CD4-positive, alpha-beta T cell (primary cell): Measurements from ENCODE around the gene EDEM2. TPM values are rescaled to one million over a fixed set of nuclear protein-coding genes. Genes with fewer than 3 reads are reported as not detected.
"Not testable (repeated sequence)": the region's sequence is repeated elsewhere in the genome, so short reads cannot be mapped to it uniquely, and the experiment has no call there.

ENCODE experiments used
- ATAC-seq: fragments of 200-7000 bp; cut with Tn5 transposase; one replicate; pipeline ENCODE4 v1.10.0; 2022; ENCODE audit warnings: mild to moderate bottlenecking; ENCODE audit not compliant: poor library complexity
- CTCF ChIA-PET: fragments of 350-600 bp; sonication (Branson Sonifier 250); formaldehyde crosslinking; loops from one replicate; lab custom pipeline; 2021; ENCODE audit warnings: antibody characterized with exemption, inconsistent platforms; lab: Charles Lee
- POLR2A ChIA-PET: fragments of 350-600 bp; sonication (Branson Sonifier 250); formaldehyde crosslinking; loops from one replicate; lab custom pipeline; 2021; ENCODE audit warnings: antibody characterized with exemption, inconsistent platforms; lab: Charles Lee
- DNase-seq, 14 experiments: peaks; one replicate each; pipeline ENCODE4 v3.0.0-alpha.2; 2013 to 2020; ENCODE audit warnings: mixed read lengths in 2 of 14
- H3K27ac ChIP-seq, 2 donors: one replicate each; pipeline versions ENCODE4 v1.5.1 to v1.7.0; 2013; ENCODE audit warnings: low read length in 2 of 2, low read depth in 1 of 2, mild to moderate bottlenecking in 1 of 2
- H3K27me3 ChIP-seq, 2 experiments: 1 replicate in 1 of 2; 2 replicates in 1 of 2; pipeline versions ENCODE4 v1.6.1 to v1.7.0; 2013; ENCODE audit warnings: low read length in 2 of 2, control low read depth in 1 of 2, mild to moderate bottlenecking in 1 of 2, moderate library complexity in 1 of 2; ENCODE audit not compliant: insufficient read depth in 2 of 2, control insufficient read depth in 1 of 2
- H3K36me3 ChIP-seq: one replicate; pipeline ENCODE4 v1.6.1; 2013; ENCODE audit warnings: low read length, control low read depth; ENCODE audit not compliant: insufficient read depth
- H3K4me1 ChIP-seq: one replicate; pipeline ENCODE4 v1.6.1; 2013; ENCODE audit warnings: low read length, control low read depth; ENCODE audit not compliant: insufficient read depth
- H3K4me3 ChIP-seq: one replicate; pipeline ENCODE4 v1.5.1; 2013; ENCODE audit warnings: mild to moderate bottlenecking, low read length, moderate library complexity
- H3K9me3 ChIP-seq, 2 experiments: 1 replicate in 1 of 2; 2 replicates in 1 of 2; pipeline versions ENCODE4 v1.6.1 to v1.7.0; 2013; ENCODE audit warnings: low read length in 2 of 2, mild to moderate bottlenecking in 2 of 2, control low read depth in 1 of 2, moderate library complexity in 1 of 2; ENCODE audit not compliant: control insufficient read depth in 1 of 2, insufficient read depth in 1 of 2
- H3K27ac Mint-ChIP-seq: one replicate; pipeline ENCODE4 v1.8.0; 2020; ENCODE audit warnings: mixed read lengths
- H3K27me3 Mint-ChIP-seq: one replicate; pipeline ENCODE4 v1.8.0; 2021; ENCODE audit warnings: mixed read lengths
- H3K36me3 Mint-ChIP-seq: one replicate; pipeline ENCODE4 v1.8.0; 2021; ENCODE audit warnings: low read depth, mixed read lengths
- H3K4me1 Mint-ChIP-seq: one replicate; pipeline ENCODE4 v1.8.0; 2021; ENCODE audit warnings: low read depth, mixed read lengths
- H3K4me3 Mint-ChIP-seq: one replicate; pipeline ENCODE4 v1.8.0; 2020; ENCODE audit warnings: mild to moderate bottlenecking, mixed read lengths
- H3K9me3 Mint-ChIP-seq: one replicate; pipeline ENCODE4 v1.8.0; 2020; ENCODE audit warnings: mixed read lengths
- CTCF ChIP-seq: fragments of 200-600 bp; IDR thresholded peaks from one replicate; pipeline ENCODE4 v1.8.0; 2022; ENCODE audit warnings: antibody characterized with exemption, mild to moderate bottlenecking
- intact Hi-C, 2 experiments: fragments of 100-400 bp; cut with DNase I in 1 of 2; cut with micrococcal nuclease in 1 of 2; formaldehyde crosslinking; loops; one replicate each; pipeline versions ENCODE4 v1.15.1 to v1.9.0; 2023 to 2025; cut with DNase I, micrococcal nuclease
- total RNA-seq, 174 experiments: library from RNA in 2 of 174; stranded (reverse) in 2 of 174; gene quantifications; one replicate each; pipeline ENCODE4 v1.2.3 and lab custom pipeline; 2021 to 2026

The EDEM2 gene
- total RNA-seq, 2 experiments from 2014 or later: 12.2 to 12.6 TPM

- H3K27me3 Mint-ChIP-seq: no peaks in the 10 kb centered on the region
- DNase-seq (no peak), ATAC-seq (no peak)
- no peak overlapping the region for H3K27ac ChIP-seq
- CTCF ChIA-PET: no interaction called here
- H3K4me3 ChIP-seq: no peak overlapping the region
- no peak for TF ChIP-seq CTCF
- H3K27ac Mint-ChIP-seq: no peak overlapping the region
- H3K9me3 ChIP-seq: no peaks in the 10 kb centered on the region
- no peak overlapping the region for H3K4me3 Mint-ChIP-seq
- peaks cover 20% of the 10 kb centered on the region for H3K36me3 Mint-ChIP-seq
- no peaks in the 10 kb centered on the region for H3K36me3 ChIP-seq
- no peaks in the 10 kb centered on the region for H3K9me3 Mint-ChIP-seq
- no peaks in the 10 kb centered on the region for H3K4me1 Mint-ChIP-seq
- no peaks in the 10 kb centered on the region for H3K27me3 ChIP-seq
- intact Hi-C loops: no loop called here
- POLR2A ChIA-PET: no interaction called here
- no peaks in the 10 kb centered on the region for H3K4me1 ChIP-seq
Observed at GRCh38 chr20:35187584-35188190, 40.6 kb upstream of the EDEM2 start.

GRCh38 chr20:35186691-35187289, 39.7 kb upstream of the EDEM2 start:
- H3K4me3 Mint-ChIP-seq, ATAC-seq, H3K4me1 Mint-ChIP-seq, DNase-seq, H3K4me1 ChIP-seq, H3K9me3 ChIP-seq, H3K36me3 ChIP-seq, H3K27me3 Mint-ChIP-seq, H3K27ac ChIP-seq, CTCF ChIA-PET, intact Hi-C loops, H3K27ac Mint-ChIP-seq, H3K4me3 ChIP-seq, POLR2A ChIA-PET, H3K9me3 Mint-ChIP-seq, H3K27me3 ChIP-seq: not testable (repeated sequence)
- H3K36me3 Mint-ChIP-seq: peaks cover 19% of the 10 kb centered on the region

DNA sequence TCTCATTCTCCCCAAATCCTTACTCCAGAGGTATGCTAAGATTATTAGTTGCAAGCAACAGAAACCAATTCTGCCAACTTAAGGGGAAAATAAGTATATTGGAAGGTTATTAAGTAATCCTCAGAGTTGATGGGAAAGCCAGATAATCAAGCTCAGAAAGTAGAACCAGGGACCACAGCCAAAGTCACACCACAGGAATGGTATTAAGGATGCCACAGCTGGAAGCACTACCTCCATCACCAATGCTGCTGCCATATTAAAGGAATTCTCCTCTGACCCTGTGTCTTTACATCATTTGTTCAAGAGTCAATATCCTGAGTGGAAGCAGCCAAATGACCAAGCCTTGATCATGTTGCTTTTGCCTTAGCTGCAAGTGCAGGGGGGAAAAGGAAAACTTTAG, 34.6 kb upstream of the EDEM2 start:
- H3K4me1 ChIP-seq: no peaks in the 10 kb centered on the region
- ChIA-PET POLR2A (no interaction called here), CTCF (no interaction called here)
- H3K9me3 ChIP-seq: no peaks in the 10 kb centered on the region
- no peaks in the 10 kb centered on the region for H3K36me3 ChIP-seq
- DNase-seq (no peak), ATAC-seq (no peak)
- H3K36me3 Mint-ChIP-seq: peaks cover 15% of the 10 kb centered on the region
- H3K4me3 ChIP-seq: no peak overlapping the region
- no peaks in the 10 kb centered on the region for H3K27me3 ChIP-seq
- no peaks in the 10 kb centered on the region for H3K4me1 Mint-ChIP-seq
- intact Hi-C loops: no loop called here
- no peaks in the 10 kb centered on the region for H3K9me3 Mint-ChIP-seq
- no peaks in the 10 kb centered on the region for H3K27me3 Mint-ChIP-seq
- H3K27ac ChIP-seq: no peak overlapping the region
- H3K27ac Mint-ChIP-seq: no peak overlapping the region
- no peak for TF ChIP-seq CTCF
- H3K4me3 Mint-ChIP-seq: no peak overlapping the region

DNA sequence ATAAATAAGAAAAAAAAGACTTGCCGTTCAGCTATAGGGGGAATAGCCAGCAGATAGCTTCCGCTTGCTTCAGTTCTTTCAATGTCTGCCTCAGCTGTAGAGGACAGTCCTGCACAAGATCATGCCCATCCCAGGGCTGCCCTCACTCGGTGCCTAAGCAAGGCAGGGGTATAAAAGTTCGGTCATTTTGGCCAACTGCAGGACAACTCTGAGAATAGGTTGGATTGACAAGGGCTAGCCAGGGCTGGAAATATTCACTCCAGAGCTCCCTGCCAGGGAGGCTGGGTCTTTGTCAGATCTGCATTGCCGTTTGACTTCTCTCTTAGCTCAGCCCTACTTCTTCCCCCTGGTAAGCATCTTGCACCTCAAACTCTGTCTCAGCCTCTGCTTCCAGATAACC, 33.1 kb upstream of the EDEM2 start:
- Histone ChIP-seq H3K36me3 (no peaks in the 10 kb centered on the region), H3K9me3 (no peaks in the 10 kb centered on the region), H3K27me3 (no peaks in the 10 kb centered on the region), H3K4me3 (no peak overlapping the region), H3K4me1 (no peaks in the 10 kb centered on the region), H3K27ac (no peak overlapping the region)
- no peaks in the 10 kb centered on the region for H3K9me3 Mint-ChIP-seq
- intact Hi-C loops: no loop called here
- H3K4me1 Mint-ChIP-seq: no peaks in the 10 kb centered on the region
- CTCF ChIA-PET: no interaction called here
- H3K27ac Mint-ChIP-seq: no peak overlapping the region
- no peak for ATAC-seq
- H3K27me3 Mint-ChIP-seq: no peaks in the 10 kb centered on the region
- no peak overlapping the region for H3K4me3 Mint-ChIP-seq
- no peak for DNase-seq
- TF ChIP-seq CTCF: no peak
- POLR2A ChIA-PET: no interaction called here
- H3K36me3 Mint-ChIP-seq: peaks cover 15% of the 10 kb centered on the region
